H1 (cell line): ENCODE data around the gene SERINC5. TPM values are rescaled to one million over a fixed set of nuclear protein-coding genes. Genes with fewer than 3 reads are reported as not detected.

Source experiments
- CTCF ChIA-PET: fragments of 300-600 bp; sonication (Branson Sonifier 250); formaldehyde crosslinking; loops from one replicate; lab custom pipeline; 2021; ENCODE audit not compliant: partially characterized antibody; lab: Charles Lee
- POLR2A ChIA-PET: fragments of 300-600 bp; sonication (Branson Sonifier 250); formaldehyde crosslinking; loops from one replicate; lab custom pipeline; 2021; ENCODE audit warnings: inconsistent platforms; ENCODE audit not compliant: partially characterized antibody; lab: Charles Lee
- DNase-seq, 2 experiments: peaks; one replicate each; pipeline versions ENCODE4 v3.0.0 to v3.0.0-alpha.2; 2010 to 2022; ENCODE audit warnings: low spot score in 2 of 2, low read depth in 1 of 2, mixed read lengths in 1 of 2
- FAIRE-seq: peaks from 2 replicates; lab custom pipeline; 2011; peaks lifted over from hg19 to GRCh38; lab: Jason Lieb, UNC
- H2AFZ ChIP-seq: 2 replicates; pipeline ENCODE4 v1.8.1; 2012; ENCODE audit warnings: low read length, inconsistent platforms
- H2AK5ac ChIP-seq: 2 replicates; pipeline ENCODE4 v1.6.1; 2013; ENCODE audit warnings: low read depth, low read length
- H2BK120ac ChIP-seq: replicated peaks from 2 replicates; pipeline ENCODE3; 2013; ENCODE audit warnings: low read depth, low read length, inconsistent platforms
- H2BK12ac ChIP-seq: 2 replicates; pipeline ENCODE4 v1.6.1; 2013; ENCODE audit warnings: low read depth, low read length
- H2BK15ac ChIP-seq: 2 replicates; pipeline ENCODE4 v1.6.1; 2013; ENCODE audit warnings: low read length
- H2BK20ac ChIP-seq: 2 replicates; pipeline ENCODE4 v1.6.1; 2013; ENCODE audit warnings: low read length
- H2BK5ac ChIP-seq: 2 replicates; pipeline ENCODE4 v1.6.1; 2013; ENCODE audit warnings: low read depth, low read length
- H3K14ac ChIP-seq: 2 replicates; pipeline ENCODE4 v1.6.1; 2013; ENCODE audit warnings: inconsistent platforms; ENCODE audit not compliant: insufficient read length
- H3K18ac ChIP-seq: 2 replicates; pipeline ENCODE4 v1.6.1; 2013; ENCODE audit warnings: low read length; ENCODE audit errors: extremely low read depth
- H3K23ac ChIP-seq: 2 replicates; pipeline ENCODE4 v1.6.1; 2013; ENCODE audit warnings: inconsistent platforms; ENCODE audit not compliant: insufficient read length
- H3K23me2 ChIP-seq: 2 replicates; pipeline ENCODE4 v1.6.1; 2013; ENCODE audit warnings: low read depth, low read length
- H3K27ac ChIP-seq: 2 replicates; pipeline ENCODE4 v1.6.1; 2011; ENCODE audit warnings: low read depth, low read length, inconsistent platforms
- H3K27me3 ChIP-seq, 4 experiments: replicated peaks in 1 of 4; 1 replicate in 1 of 4; 2 replicates in 3 of 4; pipeline versions ENCODE4 v1.6.1 to v1.8.1; 2011 to 2013; ENCODE audit warnings: low read length in 3 of 4, mild to moderate bottlenecking in 3 of 4, inconsistent platforms in 2 of 4, mixed read lengths in 2 of 4, moderate library complexity in 1 of 4; ENCODE audit not compliant: control insufficient read depth in 3 of 4, insufficient read depth in 3 of 4; ENCODE audit errors: extremely low read depth in 1 of 4
- H3K36me3 ChIP-seq, 4 experiments: 2 replicates each; pipeline versions ENCODE4 v1.6.1 to v1.8.1; 2011 to 2013; ENCODE audit warnings: mild to moderate bottlenecking in 4 of 4, low read length in 3 of 4, moderate library complexity in 2 of 4, control low read depth in 1 of 4, inconsistent platforms in 1 of 4; ENCODE audit not compliant: insufficient read depth in 4 of 4, control insufficient read depth in 2 of 4
- H3K4ac ChIP-seq: replicated peaks from 2 replicates; pipeline ENCODE3; 2013; ENCODE audit warnings: low read length, low read depth, mixed read lengths, inconsistent platforms; ENCODE audit not compliant: insufficient read length
- H3K4me1 ChIP-seq, 4 experiments: replicated peaks in 1 of 4; 1 replicate in 1 of 4; 2 replicates in 3 of 4; pipeline versions ENCODE4 v1.6.1 to v1.8.1; 2011 to 2013; ENCODE audit warnings: low read length in 3 of 4, inconsistent platforms in 2 of 4, mixed read lengths in 1 of 4; ENCODE audit not compliant: insufficient read depth in 4 of 4, control insufficient read depth in 3 of 4
- H3K4me2 ChIP-seq, 2 experiments: 2 replicates each; pipeline versions ENCODE4 v1.6.1 to v1.8.1; 2011 to 2013; ENCODE audit warnings: low read depth in 2 of 2, low read length in 2 of 2, control low read depth in 1 of 2, inconsistent platforms in 1 of 2, mild to moderate bottlenecking in 1 of 2; ENCODE audit not compliant: insufficient read depth in 1 of 2
- H3K4me3 ChIP-seq, 4 experiments: fragments of 200-600, 300-600 bp in 1 of 4; sonication (generic), shearing (Covaris generic), sonication (Bioruptor Twin) in 1 of 4; 2 replicates each; pipeline versions ENCODE4 v1.5.1 to v1.8.1; 2011 to 2016; ENCODE audit warnings: low read length in 4 of 4, low read depth in 3 of 4, control low read depth in 2 of 4, inconsistent platforms in 2 of 4, mild to moderate bottlenecking in 2 of 4, mixed read lengths in 1 of 4, moderate library complexity in 1 of 4; ENCODE audit not compliant: insufficient read depth in 2 of 4; ENCODE audit errors: extremely low read depth in 1 of 4
- H3K56ac ChIP-seq: replicated peaks from 2 replicates; pipeline ENCODE3; 2013; ENCODE audit warnings: low read depth, mild to moderate bottlenecking, mixed read lengths, low read length, inconsistent platforms; ENCODE audit not compliant: insufficient read length
- H3K79me1 ChIP-seq: 2 replicates; pipeline ENCODE4 v1.6.1; 2013; ENCODE audit warnings: low read depth, low read length, control low read depth
- H3K79me2 ChIP-seq, 2 experiments: 2 replicates each; pipeline versions ENCODE4 v1.6.1 to v1.8.1; 2012 to 2013; ENCODE audit warnings: low read length in 2 of 2, mild to moderate bottlenecking in 2 of 2, inconsistent platforms in 1 of 2; ENCODE audit not compliant: insufficient read depth in 2 of 2, control insufficient read depth in 1 of 2
- H3K9ac ChIP-seq, 4 experiments: replicated peaks in 1 of 4; 1 replicate in 1 of 4; 2 replicates in 3 of 4; pipeline versions ENCODE4 v1.6.1 to v1.8.1; 2011 to 2013; ENCODE audit warnings: low read depth in 3 of 4, low read length in 3 of 4, control low read depth in 2 of 4, mild to moderate bottlenecking in 2 of 4, moderate library complexity in 2 of 4, inconsistent platforms in 1 of 4; ENCODE audit errors: extremely low read depth in 1 of 4
- H3K9me3 ChIP-seq, 2 experiments: 2 replicates each; pipeline versions ENCODE4 v1.6.1 to v1.8.1; 2012 to 2013; ENCODE audit warnings: mild to moderate bottlenecking in 2 of 2, moderate library complexity in 2 of 2, control low read depth in 1 of 2, inconsistent platforms in 1 of 2, low read depth in 1 of 2, low read length in 1 of 2, mixed read lengths in 1 of 2; ENCODE audit not compliant: insufficient read depth in 2 of 2
- H4K20me1 ChIP-seq, 2 experiments: replicated peaks in 1 of 2; 2 replicates each; pipeline versions ENCODE3 to v1.8.1; 2011 to 2013; ENCODE audit warnings: inconsistent platforms in 2 of 2, low read length in 2 of 2, mild to moderate bottlenecking in 1 of 2; ENCODE audit not compliant: insufficient read depth in 2 of 2, control insufficient read depth in 1 of 2
- H4K5ac ChIP-seq: 2 replicates; pipeline ENCODE4 v1.6.1; 2013; ENCODE audit warnings: low read length, low read depth, mixed read lengths, inconsistent platforms; ENCODE audit not compliant: insufficient read length
- H4K8ac ChIP-seq: 2 replicates; pipeline ENCODE4 v1.8.0; 2013; ENCODE audit warnings: mild to moderate bottlenecking, moderate library complexity, low read length, inconsistent platforms; ENCODE audit not compliant: insufficient read depth; ENCODE audit errors: extremely low read depth
- H4K91ac ChIP-seq: replicated peaks from 2 replicates; pipeline ENCODE3; 2013; ENCODE audit warnings: low read length, mixed read lengths, inconsistent platforms; ENCODE audit not compliant: insufficient read length
- CBX5 ChIP-seq: fragments of 300-800, 300-1000 bp; sonication (generic); IDR thresholded peaks from 2 replicates; pipeline ENCODE4 v1.7.1; 2016; ENCODE audit warnings: antibody characterized with exemption, low read length, low read depth
- CREB1 ChIP-seq: IDR thresholded peaks from 2 replicates; pipeline ENCODE4 v1.6.1; 2012; ENCODE audit warnings: inconsistent platforms
- HDAC2 ChIP-seq, 2 experiments: fragments of 300-600 bp in 1 of 2; sonication (generic) in 1 of 2; IDR thresholded peaks; 2 replicates each; pipeline ENCODE4 v1.6.1; 2011 to 2012; ENCODE audit warnings: low read depth in 2 of 2, low read length in 2 of 2, mild to moderate bottlenecking in 2 of 2, moderate library complexity in 2 of 2, borderline replicate concordance in 1 of 2, inconsistent platforms in 1 of 2
- JUND ChIP-seq: IDR thresholded peaks from 2 replicates; pipeline ENCODE4 v1.6.1; 2011; ENCODE audit warnings: mild to moderate bottlenecking, improper control_type of control experiment, low read length
- KDM1A ChIP-seq: fragments of 200-600, 300-600 bp; sonication (generic); IDR thresholded peaks from 2 replicates; pipeline ENCODE4 v1.7.1; 2016; ENCODE audit warnings: mild to moderate bottlenecking, low read length, borderline replicate concordance
- KDM4A ChIP-seq: IDR thresholded peaks from one replicate; pipeline ENCODE4 v1.7.1; 2012; ENCODE audit warnings: low read depth, mild to moderate bottlenecking, moderate library complexity, low read length, inconsistent platforms; ENCODE audit not compliant: severe bottlenecking
- MAX ChIP-seq: IDR thresholded peaks from 2 replicates; pipeline ENCODE4 v1.6.1; 2012; ENCODE audit warnings: inconsistent platforms
- NRF1 ChIP-seq: IDR thresholded peaks from 2 replicates; pipeline ENCODE4 v1.6.1; 2011; ENCODE audit warnings: mild to moderate bottlenecking, low read depth, low read length, improper control_type of control experiment
- POU5F1 ChIP-seq: IDR thresholded peaks from 2 replicates; pipeline ENCODE4 v1.6.1; 2011; ENCODE audit warnings: low read depth, mild to moderate bottlenecking, low read length, moderate library complexity
- RFX5 ChIP-seq: IDR thresholded peaks from 2 replicates; pipeline ENCODE4 v1.6.1; 2011; ENCODE audit warnings: low read depth, low read length, improper control_type of control experiment, borderline replicate concordance
- SAP30 ChIP-seq: fragments of 300-600 bp; sonication (generic); IDR thresholded peaks from 2 replicates; pipeline ENCODE4 v1.7.1; 2012; ENCODE audit warnings: low read length, moderate library complexity, mild to moderate bottlenecking, inconsistent platforms; ENCODE audit not compliant: insufficient read depth, insufficient replicate concordance
- SIN3A ChIP-seq, 2 experiments: IDR thresholded peaks in 1 of 2; conservative IDR thresholded peaks in 1 of 2; 2 replicates each; pipeline ENCODE4 v1.6.1; 2011 to 2012; ENCODE audit warnings: low read length in 2 of 2, improper control_type of control experiment in 1 of 2, low read depth in 1 of 2, mild to moderate bottlenecking in 1 of 2
- TAF1 ChIP-seq: IDR thresholded peaks from 2 replicates; pipeline ENCODE4 v1.6.1; 2011; ENCODE audit warnings: mild to moderate bottlenecking, low read depth, low read length
- YY1 ChIP-seq: IDR thresholded peaks from 2 replicates; pipeline ENCODE4 v1.6.1; 2011; ENCODE audit warnings: low read depth, mild to moderate bottlenecking, low read length
- WGBS, 2 experiments: shearing (Covaris generic) in 1 of 2; methylation state at CpG; one replicate each; pipeline versions ENCODE4 v1.1.6 to v1.1.7; 2013 to 2015; ENCODE audit warnings: low lambda C conversion rate in 2 of 2, mixed read lengths in 2 of 2, inconsistent platforms in 1 of 2, low coverage in 1 of 2, missing lambda C conversion rate in 1 of 2; ENCODE audit not compliant: insufficient replicate concordance in 2 of 2, insufficient coverage in 1 of 2, insufficient read length in 1 of 2; ENCODE audit errors: extremely low coverage in 1 of 2, missing lambda C conversion rate in 1 of 2; 5-methylcytosine and 5-hydroxymethylcytosine counted together
- polyA plus RNA-seq, 7 experiments: library from polyadenylated mRNA; depleted of rRNA in 3 of 7; stranded (reverse) in 5 of 7; unstranded in 2 of 7; fragments of >200 nt in 5 of 7; fragments of 200-250 nt in 2 of 7; gene quantifications; 1 replicate in 5 of 7; 2 replicates in 1 of 7; 4 replicates in 1 of 7; pipeline versions ENCODE4 v1.2.1 to v1.2.3, GENCODE V29; 2011 to 2013; ENCODE audit warnings: missing spikeins in 2 of 7, mixed read lengths in 2 of 7
- total RNA-seq: library from RNA; stranded (reverse); fragmentation: NEBNext Ultra II Directional; extraction: Animal tissue kit (Norgen Biotek cat#: 25700); gene quantifications from 2 replicates; pipeline ENCODE4 v1.2.1, GENCODE V29; 2021

Gene SERINC5
- total and polyA plus RNA-seq, 2 of the 8 experiments (the other 6 are each of a cell fraction or from before 2014, with no cell fraction given): 32.2 to 149 TPM

GRCh38 chr5:80122579-80122978, 133.3 kb downstream of the SERINC5 start:
- H3K27ac ChIP-seq: no peak overlapping the region
- H4K8ac ChIP-seq: no peak overlapping the region
- no peak overlapping the region for H2AK5ac ChIP-seq
- H3K56ac ChIP-seq: no peak overlapping the region
- no peak overlapping the region for H2BK120ac ChIP-seq
- H3K36me3 ChIP-seq: no peaks in the 10 kb centered on the region; a peak in 1 of 8 replicates
- H3K23me2 ChIP-seq: no peaks in the 10 kb centered on the region
- no peak overlapping the region for H3K4me2 ChIP-seq
- DNase-seq (no peak), FAIRE-seq (no peak)
- H4K5ac ChIP-seq: no peak overlapping the region
- H4K20me1 ChIP-seq: no peaks in the 10 kb centered on the region
- no peak overlapping the region for H2BK20ac ChIP-seq
- H3K9me3 ChIP-seq: peaks cover 2 to 5% of the 10 kb centered on the region in 2 experiments; a peak in 3 of 4 replicates
- CTCF ChIA-PET: interaction anchor here (1.0 to 1.5 kb wide), 2 partner anchors 28 to 39 kb away, joined by 3 to 4 read pairs; no protein-coding TSS in a partner anchor
- POLR2A ChIA-PET: interaction anchor here (1.3 kb wide), 1 partner anchor 13 kb away, joined by 5 read pairs; no protein-coding TSS in a partner anchor
- H3K27me3 ChIP-seq: peaks cover 0 to 2% (median 0%) of the 10 kb centered on the region in 4 experiments; a peak in 1 of 7 replicates
- H2BK12ac ChIP-seq: no peak overlapping the region
- no peak overlapping the region for H3K14ac ChIP-seq
- no peak overlapping the region for H4K91ac ChIP-seq
- H2BK15ac ChIP-seq: no peak overlapping the region
- no peak overlapping the region for H3K4ac ChIP-seq
- WGBS, 2 experiments: 84% methylated on average over 2 of the region's 2 CpGs; no CpG with 5 or more reads in 1 of the 2 experiments
- no peak overlapping the region for H2AFZ ChIP-seq
- H3K79me2 ChIP-seq: no peaks in the 10 kb centered on the region
- no peaks in the 10 kb centered on the region for H3K79me1 ChIP-seq
- no peak overlapping the region for H3K23ac ChIP-seq
- H3K18ac ChIP-seq: no peak overlapping the region
- H3K9ac ChIP-seq: no peak overlapping the region
- H3K4me3 ChIP-seq: no peak overlapping the region
- no peaks in the 10 kb centered on the region for H3K4me1 ChIP-seq
- H2BK5ac ChIP-seq: no peak overlapping the region
- no peak for TF ChIP-seq TAF1
- no peak for TF ChIP-seq KDM1A
- no peak for TF ChIP-seq JUND
- no peak for TF ChIP-seq KDM4A
- no peak for TF ChIP-seq MAX
- TF ChIP-seq POU5F1: no peak
- no peak for TF ChIP-seq SAP30
- no peak for TF ChIP-seq HDAC2 (IDR thresholded peaks at IDR 0.05; ENCODE audit: borderline replicate concordance in 1 of 2, low read depth in 2 of 2, low read length in 2 of 2)
- TF ChIP-seq NRF1: no peak
- TF ChIP-seq SIN3A (conservative IDR thresholded peaks at IDR 0.05 in 1 of 2, IDR thresholded peaks at IDR 0.05 in 1 of 2; ENCODE audit: low read depth in 1 of 2, low read length in 2 of 2): no peak
- no peak for TF ChIP-seq CBX5
- no peak for TF ChIP-seq YY1
- no peak for TF ChIP-seq RFX5
- no peak for TF ChIP-seq CREB1
